ENCODE measurements around the gene COA4.
"Not testable (repeated sequence)": the region's sequence is repeated elsewhere in the genome, so short reads cannot be mapped to it uniquely, and the experiment has no call there.

COA4 gene

DNA sequence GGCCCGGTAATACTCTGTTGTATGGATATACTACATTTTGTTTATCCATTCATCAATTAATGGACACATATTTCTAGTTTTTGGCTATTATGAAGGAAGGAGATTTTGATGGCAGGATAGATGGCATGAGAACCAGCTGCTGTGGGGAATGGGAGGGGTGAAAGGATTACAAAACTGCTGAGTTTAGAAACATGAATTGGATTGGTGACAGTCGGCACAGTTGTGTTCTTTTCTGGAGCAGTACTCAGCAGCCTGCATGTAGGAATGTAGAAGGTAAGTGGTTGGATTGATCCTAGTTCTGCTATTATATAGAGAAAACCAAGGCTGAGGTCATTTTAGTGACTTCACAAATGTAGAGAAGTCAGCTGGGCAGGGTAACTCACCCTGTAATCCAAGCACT lies 7.2 kb upstream of the COA4 start:
- TF ChIP-seq JUND (IDR thresholded peaks at IDR 0.05; ENCODE audit: low read depth) = no peak
- no peak for DNase-seq (ENCODE audit: low read depth in 1 of 2, low spot score in 1 of 2)
- in situ Hi-C loops (cut with HindIII; ENCODE audit: low pct_unique_long_range_greater_than_20kb, low sequenced_read_pairs) = no loop called here

GRCh38 chr11:73880449-73880848 lies 3.8 kb upstream of the COA4 start:
- in situ Hi-C loops (cut with HindIII; ENCODE audit: low pct_unique_long_range_greater_than_20kb, low sequenced_read_pairs); DNase-seq (ENCODE audit: low read depth in 1 of 2, low spot score in 1 of 2): not testable (repeated sequence)

DNA sequence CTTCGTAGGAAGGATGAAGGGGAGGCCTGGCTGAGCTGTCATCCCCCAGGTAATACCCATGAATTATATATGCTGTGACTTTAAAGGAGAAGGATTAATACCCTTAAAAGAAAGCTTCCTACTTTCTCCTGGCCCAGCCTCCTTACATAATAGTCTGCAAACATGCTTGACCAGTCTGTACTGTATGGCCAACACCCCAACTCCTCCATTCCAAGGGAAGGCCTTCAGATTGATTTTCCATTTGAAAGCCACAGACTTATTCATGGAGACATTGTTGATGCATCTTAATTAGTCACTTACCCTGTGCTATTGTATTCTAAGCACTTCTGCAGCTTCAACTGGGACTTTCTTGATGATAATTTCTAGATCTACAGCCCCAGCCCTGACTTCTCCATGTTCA lies 2.1 kb upstream of the COA4 start:
- DNase-seq (ENCODE audit: low read depth in 1 of 2, low spot score in 1 of 2) = no peak
- TF ChIP-seq JUND (IDR thresholded peaks at IDR 0.05; ENCODE audit: low read depth) = no peak
- in situ Hi-C loops (cut with HindIII; ENCODE audit: low pct_unique_long_range_greater_than_20kb, low sequenced_read_pairs) = no loop called here

DNA sequence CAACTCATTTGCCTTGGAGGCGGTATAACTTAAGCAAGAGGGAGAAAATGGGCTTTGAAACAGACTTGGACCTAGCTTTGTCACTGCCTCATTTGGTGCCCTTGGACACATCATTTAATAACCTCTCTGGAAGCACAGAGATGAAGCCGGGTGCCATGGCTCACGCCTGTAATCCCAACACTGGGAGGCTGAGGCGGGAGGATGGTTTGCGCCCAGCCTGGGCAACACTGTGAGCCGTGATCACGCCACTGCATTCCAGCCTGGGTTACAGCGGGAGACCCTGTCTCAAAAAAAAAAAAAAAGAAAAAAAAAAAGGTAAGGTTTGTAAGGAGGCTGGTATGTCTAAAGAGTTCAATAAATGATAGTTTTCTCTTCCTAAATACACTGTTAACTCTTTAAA lies 806 bp downstream of the COA4 start:
- DNase-seq (ENCODE audit: low read depth in 1 of 2, low spot score in 1 of 2) = no peak

DNA sequence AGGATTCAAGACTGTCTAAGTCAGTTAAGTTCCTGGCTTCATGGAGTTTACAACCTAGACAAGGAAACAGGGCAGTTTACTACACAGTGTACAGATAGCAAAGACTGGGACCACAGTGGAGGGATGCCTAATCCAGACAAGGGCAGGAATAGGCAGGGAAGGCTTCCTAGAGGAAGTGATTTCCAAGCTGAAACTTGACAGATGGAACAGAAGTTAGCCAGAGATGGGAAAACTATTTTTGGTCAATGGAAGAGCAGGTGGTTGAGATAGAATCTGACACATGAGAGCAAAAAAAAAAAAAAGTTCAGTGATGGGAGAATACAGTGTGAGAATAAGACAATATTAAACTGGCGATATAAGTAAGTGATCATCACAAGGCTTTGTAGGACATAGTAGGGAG lies 1.3 kb downstream of the COA4 start:
- DNase-seq (ENCODE audit: low read depth in 1 of 2, low spot score in 1 of 2) = no peak
- no peak for TF ChIP-seq JUND (IDR thresholded peaks at IDR 0.05; ENCODE audit: low read depth)
- in situ Hi-C loops (cut with HindIII; ENCODE audit: low pct_unique_long_range_greater_than_20kb, low sequenced_read_pairs) = no loop called here

More for the DNA sequence above, 806 bp downstream of the COA4 start:
- TF ChIP-seq JUND (IDR thresholded peaks at IDR 0.05; ENCODE audit: low read depth) = no peak
- in situ Hi-C loops (cut with HindIII; ENCODE audit: low pct_unique_long_range_greater_than_20kb, low sequenced_read_pairs) = no loop called here

DNA sequence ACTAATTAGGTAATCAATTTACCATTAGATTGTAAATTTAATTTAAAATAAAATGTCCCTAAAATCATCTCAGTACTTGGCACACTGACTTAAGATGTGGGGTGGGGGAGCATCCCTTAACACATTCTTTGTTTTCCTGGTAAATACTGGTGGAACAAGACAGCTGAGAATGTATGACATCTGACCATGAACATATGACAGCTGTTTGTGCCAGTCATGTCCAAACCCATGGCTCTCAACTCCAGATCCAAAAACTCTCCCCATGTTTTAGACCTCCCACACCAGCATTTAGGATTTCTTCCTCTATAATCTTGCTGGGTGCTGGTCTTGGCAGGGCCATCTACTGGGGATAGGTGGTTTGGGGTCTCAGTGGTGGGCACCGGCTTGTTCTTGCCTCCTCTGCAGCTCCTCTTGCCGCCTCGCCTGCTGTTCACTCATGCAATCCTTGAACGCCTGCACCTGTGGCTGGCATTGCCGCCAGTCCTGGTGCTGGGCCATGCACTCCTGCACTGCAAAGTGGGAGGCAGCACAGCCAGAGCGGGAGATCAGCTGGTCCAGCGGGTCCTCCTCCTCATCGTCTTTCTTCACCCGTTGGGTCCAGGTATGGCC lies 3.8 kb downstream of the COA4 start:
- DNase-seq (ENCODE audit: low read depth in 1 of 2, low spot score in 1 of 2) = no peak
- TF ChIP-seq JUND (IDR thresholded peaks at IDR 0.05; ENCODE audit: low read depth) = no peak
- in situ Hi-C loops (cut with HindIII; ENCODE audit: low pct_unique_long_range_greater_than_20kb, low sequenced_read_pairs) = no loop called here

- in situ Hi-C loops (cut with HindIII; ENCODE audit: low pct_unique_long_range_greater_than_20kb, low sequenced_read_pairs) = no loop called here
- TF ChIP-seq JUND (IDR thresholded peaks at IDR 0.05; ENCODE audit: low read depth) = no peak
- DNase-seq (ENCODE audit: low read depth in 1 of 2, low spot score in 1 of 2) = no peak
These were observed 6.4 kb downstream of the COA4 start for GRCh38 chr11:73870261-73870660.

- TF ChIP-seq JUND (IDR thresholded peaks at IDR 0.05; ENCODE audit: low read depth) = no peak
- no peak for DNase-seq (ENCODE audit: low read depth in 1 of 2, low spot score in 1 of 2)
- in situ Hi-C loops (cut with HindIII; ENCODE audit: low pct_unique_long_range_greater_than_20kb, low sequenced_read_pairs) = no loop called here
These were observed 7.2 kb downstream of the COA4 start for GRCh38 chr11:73869332-73869949.

- in situ Hi-C loops (cut with HindIII; ENCODE audit: low pct_unique_long_range_greater_than_20kb, low sequenced_read_pairs) = no loop called here
- DNase-seq (ENCODE audit: low read depth in 1 of 2, low spot score in 1 of 2) = no peak
- no peak for TF ChIP-seq JUND (IDR thresholded peaks at IDR 0.05; ENCODE audit: low read depth)
These were observed 10.1 kb downstream of the COA4 start for GRCh38 chr11:73866586-73866996.

DNA sequence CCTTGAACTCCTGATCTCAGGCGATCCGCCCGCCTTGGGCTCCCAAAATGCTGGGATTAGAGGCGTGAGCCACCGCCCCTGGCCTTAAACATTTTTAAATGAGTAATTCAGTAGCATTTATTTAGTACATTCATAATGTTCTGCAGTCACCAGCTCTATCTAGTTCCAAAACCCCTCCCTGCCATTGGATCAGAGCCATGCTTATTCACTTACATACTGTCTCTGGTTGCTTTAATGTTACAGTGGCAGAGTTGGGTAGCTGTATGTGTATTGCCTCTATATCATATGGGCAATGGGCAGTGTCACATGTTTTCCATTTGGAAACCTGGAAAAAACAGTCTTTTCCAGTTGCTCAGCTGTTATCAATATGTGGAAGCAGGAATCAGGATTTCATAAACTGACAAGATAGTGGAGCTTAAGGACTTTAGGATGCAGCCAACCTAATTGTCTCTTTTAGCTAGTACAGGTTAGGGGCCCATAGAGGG lies 10.5 kb downstream of the COA4 start:
- TF ChIP-seq JUND (IDR thresholded peaks at IDR 0.05; ENCODE audit: low read depth) = no peak
- no peak for DNase-seq (ENCODE audit: low read depth in 1 of 2, low spot score in 1 of 2)
- in situ Hi-C loops (cut with HindIII; ENCODE audit: low pct_unique_long_range_greater_than_20kb, low sequenced_read_pairs) = no loop called here

DNA sequence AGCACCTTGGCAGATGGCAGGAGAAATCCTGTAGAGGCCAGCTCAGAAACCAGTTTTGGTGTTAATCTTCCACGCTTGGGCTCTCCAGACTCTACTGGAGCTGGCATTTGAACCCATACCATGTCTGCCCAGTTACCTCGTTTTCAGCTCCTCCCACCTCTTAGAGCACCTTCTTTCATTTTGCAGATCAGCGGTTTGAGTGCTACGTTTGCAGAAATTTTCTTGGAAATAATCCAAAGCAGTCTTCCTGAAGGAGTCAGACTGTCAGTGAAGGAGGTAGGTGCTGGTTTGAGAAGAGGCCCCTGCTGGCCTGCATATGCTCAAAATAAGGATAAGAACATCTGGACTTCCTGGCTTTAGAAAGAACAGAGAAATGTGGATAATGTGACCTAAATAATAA lies 13.7 kb downstream of the COA4 start:
- no peak for TF ChIP-seq JUND (IDR thresholded peaks at IDR 0.05; ENCODE audit: low read depth)
- in situ Hi-C loops (cut with HindIII; ENCODE audit: low pct_unique_long_range_greater_than_20kb, low sequenced_read_pairs) = no loop called here
- no peak for DNase-seq (ENCODE audit: low read depth in 1 of 2, low spot score in 1 of 2)

GRCh38 chr11:73860202-73860601 lies 16.4 kb downstream of the COA4 start:
- DNase-seq (ENCODE audit: low read depth in 1 of 2, low spot score in 1 of 2) = no peak
- TF ChIP-seq JUND (IDR thresholded peaks at IDR 0.05; ENCODE audit: low read depth) = no peak
- in situ Hi-C loops (cut with HindIII; ENCODE audit: low pct_unique_long_range_greater_than_20kb, low sequenced_read_pairs) = no loop called here

DNA sequence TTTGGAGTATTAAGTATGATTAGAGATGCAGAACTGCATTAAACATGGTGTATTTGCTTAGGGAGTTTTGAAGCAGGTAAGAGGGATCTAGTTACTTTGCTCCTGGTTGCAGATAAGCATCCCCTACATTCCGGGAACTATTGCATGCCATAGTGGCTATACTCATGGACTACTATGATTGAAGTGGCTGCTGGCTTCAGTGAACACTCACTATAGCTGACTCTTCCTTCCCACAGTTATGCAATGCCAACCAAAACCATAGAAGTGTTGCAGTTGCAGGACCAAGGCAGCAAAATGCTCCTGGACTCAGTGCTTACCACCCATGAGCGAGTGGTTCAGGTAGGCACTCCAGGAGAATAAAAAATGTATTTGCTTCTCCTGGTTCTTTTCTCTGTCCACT lies 17.0 kb downstream of the COA4 start:
- in situ Hi-C loops (cut with HindIII; ENCODE audit: low pct_unique_long_range_greater_than_20kb, low sequenced_read_pairs) = no loop called here
- TF ChIP-seq JUND (IDR thresholded peaks at IDR 0.05; ENCODE audit: low read depth) = no peak
- DNase-seq (ENCODE audit: low read depth in 1 of 2, low spot score in 1 of 2) = no peak
